Lower leg skin (tissue), 3 donors: ENCODE data around the gene CPA1.

Experiments
- CTCF ChIP-seq, 3 donors: fragments of 450-650 bp; IDR thresholded peaks; one replicate each; pipeline ENCODE4 v1.5.1; 2016; ENCODE audit warnings: antibody characterized with exemption in 3 of 3, mild to moderate bottlenecking in 3 of 3, moderate library complexity in 2 of 3
- POLR2A ChIP-seq, 2 donors: fragments of 450-650 bp; IDR thresholded peaks; one replicate each; pipeline ENCODE4 v1.6.1; 2016 to 2017; ENCODE audit warnings: antibody characterized with exemption in 2 of 2, mild to moderate bottlenecking in 1 of 2, moderate library complexity in 1 of 2

- TF ChIP-seq CTCF (IDR thresholded peaks at IDR 0.05) (no peak), POLR2A (IDR thresholded peaks at IDR 0.05) (no peak)
These were observed 5.8 kb upstream of the CPA1 start for GRCh38 chr7:130374507-130374906.
